GM12872 (cell line): ENCODE data around the gene TCTN2.

Experiments used
- TF ChIP-seq, protein P1 (sequence below): IDR thresholded peaks from 3 replicates; pipeline ENCODE4 v1.5.1; 2011; ENCODE audit warnings: low read depth, mild to moderate bottlenecking, low read length, moderate library complexity; ENCODE audit not compliant: insufficient read depth

Gene TCTN2

DNA sequence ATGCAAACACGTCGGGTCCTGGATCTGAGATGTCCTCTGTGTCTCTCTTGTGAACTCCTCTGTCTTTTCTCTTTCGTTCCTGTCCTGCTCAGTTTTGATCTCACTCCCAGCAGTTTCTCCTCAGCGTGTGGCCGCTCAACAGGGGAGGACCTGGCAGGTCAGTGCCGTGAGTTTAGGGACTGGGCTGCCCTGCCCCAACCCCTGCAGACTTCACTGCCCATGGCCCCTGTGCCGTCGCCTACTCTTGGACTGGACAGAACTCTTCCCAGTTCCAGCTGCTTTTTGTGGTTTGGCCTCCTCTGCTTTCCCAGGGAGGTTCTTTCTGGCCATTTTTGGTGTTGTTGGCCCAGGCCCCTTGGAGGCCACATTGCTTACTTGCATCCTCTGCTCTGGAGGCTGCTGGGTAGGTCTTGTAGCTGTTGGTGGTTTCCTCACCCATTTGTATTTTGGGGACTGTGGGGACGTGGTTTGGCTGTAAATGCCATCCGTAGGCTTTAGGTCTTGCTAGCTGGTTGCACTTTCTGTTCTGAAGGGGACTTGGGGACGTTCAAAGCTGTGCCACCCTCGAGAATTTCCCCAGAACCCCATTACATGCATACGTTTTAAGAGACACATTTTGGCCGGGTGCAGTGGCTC lies 71.1 kb downstream of the TCTN2 start:
- TF ChIP-seq, protein P1, sequence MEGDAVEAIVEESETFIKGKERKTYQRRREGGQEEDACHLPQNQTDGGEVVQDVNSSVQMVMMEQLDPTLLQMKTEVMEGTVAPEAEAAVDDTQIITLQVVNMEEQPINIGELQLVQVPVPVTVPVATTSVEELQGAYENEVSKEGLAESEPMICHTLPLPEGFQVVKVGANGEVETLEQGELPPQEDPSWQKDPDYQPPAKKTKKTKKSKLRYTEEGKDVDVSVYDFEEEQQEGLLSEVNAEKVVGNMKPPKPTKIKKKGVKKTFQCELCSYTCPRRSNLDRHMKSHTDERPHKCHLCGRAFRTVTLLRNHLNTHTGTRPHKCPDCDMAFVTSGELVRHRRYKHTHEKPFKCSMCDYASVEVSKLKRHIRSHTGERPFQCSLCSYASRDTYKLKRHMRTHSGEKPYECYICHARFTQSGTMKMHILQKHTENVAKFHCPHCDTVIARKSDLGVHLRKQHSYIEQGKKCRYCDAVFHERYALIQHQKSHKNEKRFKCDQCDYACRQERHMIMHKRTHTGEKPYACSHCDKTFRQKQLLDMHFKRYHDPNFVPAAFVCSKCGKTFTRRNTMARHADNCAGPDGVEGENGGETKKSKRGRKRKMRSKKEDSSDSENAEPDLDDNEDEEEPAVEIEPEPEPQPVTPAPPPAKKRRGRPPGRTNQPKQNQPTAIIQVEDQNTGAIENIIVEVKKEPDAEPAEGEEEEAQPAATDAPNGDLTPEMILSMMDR: no peak

DNA sequence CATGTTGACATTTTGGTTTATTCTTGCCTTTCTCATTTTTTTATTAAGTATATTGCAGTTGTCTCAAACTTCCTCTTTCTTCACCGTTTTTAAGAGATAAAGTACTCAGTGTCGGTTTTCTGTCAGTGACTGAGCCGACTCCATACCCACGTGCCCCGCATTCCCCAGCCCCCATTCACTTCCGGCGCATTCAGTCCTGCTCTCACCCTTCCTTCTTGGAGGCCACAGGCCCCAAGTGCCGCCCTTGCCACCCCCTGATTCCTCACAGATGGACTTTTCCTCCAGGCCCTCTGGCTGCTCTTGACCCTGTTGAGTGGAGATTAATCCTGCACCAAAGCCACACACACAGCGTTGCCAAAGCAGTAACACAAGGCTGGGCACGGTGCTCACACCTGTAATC lies 72.1 kb downstream of the TCTN2 start:
- TF ChIP-seq, protein P1: no peak

DNA sequence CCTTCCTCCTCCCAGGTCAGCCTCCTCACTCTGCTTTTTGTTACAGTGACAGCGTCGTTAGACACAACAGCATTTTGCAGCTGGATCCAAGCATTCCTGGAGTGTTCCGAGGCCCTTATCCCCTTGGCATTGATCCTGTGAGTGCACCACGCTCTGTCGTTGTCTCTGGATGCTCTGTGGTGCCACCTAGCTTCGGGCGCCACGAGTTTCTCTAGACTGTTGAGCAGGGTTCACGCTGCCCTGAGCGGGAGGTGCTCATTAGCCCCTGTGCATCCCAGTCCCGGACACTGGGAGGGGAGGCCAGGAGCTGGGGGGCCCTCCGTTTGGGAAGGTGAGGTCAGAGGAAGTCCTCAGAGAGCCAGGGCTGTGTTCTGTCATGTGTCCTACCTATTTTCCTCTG lies 73.9 kb downstream of the TCTN2 start:
- TF ChIP-seq, protein P1: peak; percentile 40; the same call in 2 of the 3 replicates

DNA sequence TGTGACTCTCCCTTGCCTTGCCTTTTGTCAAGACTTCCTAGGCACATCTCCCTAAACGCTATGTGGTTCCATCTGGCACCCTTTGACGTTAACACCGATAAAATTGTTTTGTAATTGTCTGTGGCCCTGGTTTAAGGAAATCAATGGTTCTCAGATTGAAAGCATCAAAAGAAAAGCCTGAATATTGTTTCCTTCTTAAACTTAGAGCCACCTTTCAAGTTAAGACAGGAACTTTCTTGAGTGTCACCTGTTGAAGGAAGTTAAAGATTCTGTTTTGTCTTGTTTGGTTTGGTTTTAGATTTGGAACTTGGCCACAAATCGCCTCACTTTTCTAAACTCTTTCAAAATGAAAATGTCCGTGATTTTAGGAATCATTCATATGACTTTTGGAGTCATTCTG lies 76.4 kb downstream of the TCTN2 start:
- TF ChIP-seq, protein P1: no peak

DNA sequence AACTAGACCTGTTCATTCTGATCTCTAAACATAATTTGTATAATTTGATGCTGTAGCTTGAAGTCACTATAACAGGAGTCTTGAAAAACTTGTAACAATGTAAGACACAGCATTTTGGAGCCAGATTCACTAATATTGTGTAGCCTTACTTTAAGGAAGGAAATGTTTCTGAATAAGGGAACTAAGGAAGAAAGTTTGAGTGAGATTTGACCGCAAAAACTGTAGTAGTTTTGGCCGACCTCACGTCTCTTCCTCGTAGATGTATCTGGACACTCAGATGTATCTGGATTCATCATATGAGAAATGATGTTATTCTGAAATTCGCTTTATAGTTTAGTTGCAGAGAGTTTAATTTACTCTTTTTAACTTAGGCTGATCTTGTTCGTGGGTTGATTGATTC lies 77.2 kb downstream of the TCTN2 start:
- TF ChIP-seq, protein P1: no peak

DNA sequence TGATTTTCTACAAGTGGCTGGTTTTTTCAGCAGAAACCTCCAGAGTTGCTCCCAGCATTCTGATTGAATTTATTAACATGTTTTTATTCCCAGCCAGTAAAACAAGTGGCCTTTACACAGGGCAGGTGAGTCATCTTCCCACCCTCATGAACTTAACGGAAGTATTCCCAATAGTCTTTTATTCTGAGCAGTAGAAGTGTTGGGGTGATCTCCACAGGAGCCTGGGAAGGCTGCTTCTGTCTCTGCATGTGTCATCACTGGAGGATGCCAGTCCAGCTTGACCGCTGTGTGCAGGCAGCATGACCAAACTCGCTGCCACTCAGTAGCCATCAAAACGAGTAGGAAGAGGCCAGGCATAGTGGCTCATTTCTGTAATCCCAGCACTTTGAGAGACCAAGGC lies 77.7 kb downstream of the TCTN2 start:
- TF ChIP-seq, protein P1: no peak

DNA sequence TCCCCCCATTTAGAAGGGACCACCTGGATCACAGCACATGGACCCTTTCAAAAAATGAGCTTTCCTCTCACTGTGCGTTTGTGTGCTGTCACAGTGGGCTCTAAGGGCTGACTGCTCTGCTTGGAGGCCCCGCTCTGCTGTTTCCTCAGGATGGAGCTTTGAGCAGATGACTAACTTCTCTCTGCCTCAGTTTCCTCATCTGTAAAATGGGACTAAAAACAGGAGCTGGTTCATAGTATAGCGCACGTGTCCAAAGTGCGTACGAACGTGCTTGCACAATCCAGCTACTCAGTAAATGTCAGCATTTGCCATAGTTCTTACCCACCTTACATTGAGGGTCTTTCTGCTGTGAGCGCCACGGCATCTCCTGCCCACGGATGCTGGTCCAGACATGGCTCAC lies 78.4 kb downstream of the TCTN2 start:
- TF ChIP-seq, protein P1: no peak
